T-helper 1 cell treated with Interleukin-12 subunit alpha and Interleukin-12 subunit beta and Interleukin-4 antibody, amounts not matched to agents 30 ng/mL and 1 ng/mL, for 36 hours (primary cell): Measurements from ENCODE around the gene SRBD1. TPM values are rescaled to one million over a fixed set of nuclear protein-coding genes. Genes with fewer than 3 reads are reported as not detected.

Source experiments
- intact Hi-C: fragments of 100-400 bp; cut with micrococcal nuclease; formaldehyde crosslinking; loops from one replicate; pipeline ENCODE4 v1.15.1; 2024
- total RNA-seq: library from RNA; stranded (reverse); gene quantifications from 2 replicates; pipeline ENCODE4 v1.2.3, GENCODE V29; 2022

The SRBD1 gene, protein sequence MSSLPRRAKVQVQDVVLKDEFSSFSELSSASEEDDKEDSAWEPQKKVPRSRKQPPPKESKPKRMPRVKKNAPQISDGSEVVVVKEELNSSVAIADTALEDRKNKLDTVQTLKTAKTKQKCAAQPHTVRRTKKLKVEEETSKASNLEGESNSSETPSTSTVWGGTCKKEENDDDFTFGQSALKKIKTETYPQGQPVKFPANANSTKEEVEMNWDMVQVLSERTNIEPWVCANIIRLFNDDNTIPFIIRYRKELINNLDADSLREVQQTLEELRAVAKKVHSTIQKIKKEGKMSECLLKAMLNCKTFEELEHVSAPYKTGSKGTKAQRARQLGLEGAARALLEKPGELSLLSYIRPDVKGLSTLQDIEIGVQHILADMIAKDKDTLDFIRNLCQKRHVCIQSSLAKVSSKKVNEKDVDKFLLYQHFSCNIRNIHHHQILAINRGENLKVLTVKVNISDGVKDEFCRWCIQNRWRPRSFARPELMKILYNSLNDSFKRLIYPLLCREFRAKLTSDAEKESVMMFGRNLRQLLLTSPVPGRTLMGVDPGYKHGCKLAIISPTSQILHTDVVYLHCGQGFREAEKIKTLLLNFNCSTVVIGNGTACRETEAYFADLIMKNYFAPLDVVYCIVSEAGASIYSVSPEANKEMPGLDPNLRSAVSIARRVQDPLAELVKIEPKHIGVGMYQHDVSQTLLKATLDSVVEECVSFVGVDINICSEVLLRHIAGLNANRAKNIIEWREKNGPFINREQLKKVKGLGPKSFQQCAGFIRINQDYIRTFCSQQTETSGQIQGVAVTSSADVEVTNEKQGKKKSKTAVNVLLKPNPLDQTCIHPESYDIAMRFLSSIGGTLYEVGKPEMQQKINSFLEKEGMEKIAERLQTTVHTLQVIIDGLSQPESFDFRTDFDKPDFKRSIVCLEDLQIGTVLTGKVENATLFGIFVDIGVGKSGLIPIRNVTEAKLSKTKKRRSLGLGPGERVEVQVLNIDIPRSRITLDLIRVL
- total RNA-seq = 20.5 and 21.2 TPM in 2 replicates

DNA sequence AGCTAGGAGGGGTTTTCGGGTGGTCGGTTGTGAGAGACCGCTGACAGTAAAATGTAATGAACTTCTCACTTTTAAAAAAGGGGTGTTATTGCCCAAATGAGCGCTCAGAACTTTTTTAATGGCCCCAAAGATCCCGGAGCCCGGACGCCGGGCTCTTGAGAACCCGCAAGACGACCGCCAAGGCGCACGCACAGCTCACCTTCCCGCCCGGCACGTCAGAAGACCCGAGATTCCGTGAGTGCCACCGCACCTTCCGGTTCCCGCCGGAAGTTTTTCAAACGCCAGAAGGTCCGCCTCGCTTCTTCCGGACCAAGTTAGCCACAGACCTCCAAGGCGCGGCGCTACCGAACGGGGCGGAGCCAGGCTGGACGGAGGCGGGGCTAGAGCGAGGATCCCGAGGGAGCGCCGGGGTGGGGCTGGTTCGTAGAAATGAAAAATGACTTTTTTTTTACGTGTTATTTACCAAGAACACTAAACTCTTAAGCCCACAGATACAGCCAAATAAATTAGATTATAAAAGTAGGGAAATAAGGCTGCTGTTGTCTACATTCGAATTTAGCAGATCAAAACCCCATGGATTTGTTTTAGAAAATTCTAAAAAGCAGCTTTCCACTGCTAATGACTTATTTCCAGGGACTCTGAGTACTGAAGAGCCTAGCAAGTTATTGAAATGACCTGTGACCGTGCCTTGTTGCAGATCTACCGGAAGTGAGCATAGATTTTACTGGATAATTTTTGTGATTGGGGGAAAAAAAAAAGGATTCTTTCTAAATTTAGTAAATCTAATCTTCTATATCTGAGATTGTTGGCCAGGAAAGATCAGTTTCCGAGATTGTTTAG lies at the start of gene SRBD1:
SRBD1 (minus strand) TSS at position 248 of the 840 bp plus-strand sequence. CDS start 5,826 bp downstream, outside the sequence.
- intact Hi-C loops = loop anchor here (1.0 to 2.0 kb wide), 7 partner anchors 26 to 1443 kb away; partner anchors contain the start of genes PPM1B and PRKCE

DNA sequence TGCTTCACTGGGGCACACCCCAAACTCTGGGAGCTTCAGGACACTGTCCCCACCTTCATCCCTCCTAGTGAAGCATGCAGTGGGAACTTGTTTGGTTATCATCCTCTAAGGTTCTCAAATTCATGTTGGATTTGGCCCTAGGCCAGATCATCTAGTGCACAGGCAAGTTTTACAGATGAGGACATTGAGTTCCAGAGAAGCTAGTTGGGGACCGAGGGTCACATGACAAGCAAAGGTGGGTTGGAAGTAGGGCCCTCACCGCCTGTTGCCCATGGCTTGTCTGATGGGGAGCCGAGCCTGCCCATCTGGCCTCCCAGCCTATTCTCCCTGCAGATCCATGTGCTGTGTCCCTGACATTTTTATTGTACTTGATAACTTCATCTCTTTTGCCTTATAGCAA lies 43.2 kb upstream of the SRBD1 start:
- intact Hi-C loops = loop anchor here (5.0 kb wide), 2 partner anchors 643 to 1657 kb away; partner anchors contain the start of genes EPAS1 and LRPPRC

DNA sequence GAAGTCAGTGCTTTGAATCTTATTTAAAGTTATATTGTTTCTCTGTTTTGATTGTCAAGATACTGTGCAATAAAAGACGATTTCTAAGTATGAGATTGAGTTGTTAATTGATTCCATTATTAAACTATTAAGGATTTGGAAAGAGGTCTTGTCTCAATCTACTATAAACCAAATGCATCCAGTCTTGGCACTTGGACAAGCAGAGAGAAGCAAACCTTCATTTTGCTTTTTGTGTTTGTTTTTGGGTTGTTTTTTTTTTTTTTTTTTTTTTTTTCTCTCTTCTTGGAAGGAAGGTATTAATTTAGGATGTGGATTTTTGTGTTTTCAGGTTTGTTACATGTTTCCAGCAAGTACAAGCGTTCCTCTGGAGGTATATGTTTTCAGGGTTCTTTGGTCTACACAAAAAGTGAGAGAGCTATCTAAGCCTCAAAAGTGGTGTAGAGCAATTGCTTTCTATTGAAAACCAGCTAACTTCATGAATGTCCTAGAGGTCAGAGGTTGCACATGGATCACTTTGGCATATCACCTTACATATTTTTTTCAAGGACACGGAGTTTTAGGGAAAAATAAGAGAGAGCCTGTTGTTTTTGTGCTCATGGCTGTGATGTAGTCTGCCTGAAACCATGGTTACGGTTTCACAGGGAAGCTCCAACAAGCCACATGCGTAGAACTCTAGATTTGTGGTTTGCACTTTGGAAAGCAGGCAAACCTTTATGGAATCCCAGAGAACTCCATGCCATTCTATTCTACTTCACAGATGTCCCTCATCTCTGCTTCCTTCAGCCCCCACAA lies 42.3 kb upstream of the SRBD1 start:
- intact Hi-C loops = loop anchor here (5.0 kb wide), 2 partner anchors 644 to 1656 kb away; partner anchors contain the start of genes EPAS1 and LRPPRC

DNA sequence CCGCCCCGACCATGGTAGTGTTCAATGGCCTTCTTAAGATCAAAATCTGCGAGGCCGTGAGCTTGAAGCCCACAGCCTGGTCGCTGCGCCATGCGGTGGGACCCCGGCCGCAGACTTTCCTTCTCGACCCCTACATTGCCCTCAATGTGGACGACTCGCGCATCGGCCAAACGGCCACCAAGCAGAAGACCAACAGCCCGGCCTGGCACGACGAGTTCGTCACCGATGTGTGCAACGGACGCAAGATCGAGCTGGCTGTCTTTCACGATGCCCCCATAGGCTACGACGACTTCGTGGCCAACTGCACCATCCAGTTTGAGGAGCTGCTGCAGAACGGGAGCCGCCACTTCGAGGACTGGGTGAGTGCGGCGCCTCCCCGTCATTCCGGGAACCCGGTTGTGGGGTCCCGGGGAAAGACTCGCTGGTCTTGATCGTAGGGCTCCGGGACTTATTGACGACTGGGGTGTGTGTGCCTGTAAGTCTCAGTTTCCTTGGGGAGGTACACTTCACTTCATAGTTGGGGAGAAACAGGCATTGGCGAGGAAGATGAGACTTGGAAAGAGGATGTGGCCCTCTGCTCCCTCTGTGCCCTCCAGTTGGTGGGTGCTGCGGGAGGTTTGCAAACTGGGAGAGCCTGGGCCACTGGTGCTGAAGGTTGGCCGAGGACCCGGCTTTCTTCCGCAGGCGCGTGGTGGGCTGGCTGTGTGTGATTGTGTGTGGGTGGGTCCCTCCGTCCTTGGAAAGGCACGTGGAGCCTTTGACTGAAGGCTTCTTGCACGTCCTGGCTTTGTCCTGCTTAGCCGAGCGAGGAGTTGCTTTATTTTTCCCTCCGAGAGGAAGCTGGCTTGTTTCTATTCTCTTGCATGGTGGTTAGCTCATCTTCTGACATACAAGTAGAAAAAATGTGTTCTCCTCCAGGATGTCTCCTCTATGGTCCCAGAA lies 41.3 kb upstream of the SRBD1 start:
- intact Hi-C loops = loop anchor here (5.0 kb wide), 2 partner anchors 645 to 1655 kb away; partner anchors contain the start of genes EPAS1 and LRPPRC

DNA sequence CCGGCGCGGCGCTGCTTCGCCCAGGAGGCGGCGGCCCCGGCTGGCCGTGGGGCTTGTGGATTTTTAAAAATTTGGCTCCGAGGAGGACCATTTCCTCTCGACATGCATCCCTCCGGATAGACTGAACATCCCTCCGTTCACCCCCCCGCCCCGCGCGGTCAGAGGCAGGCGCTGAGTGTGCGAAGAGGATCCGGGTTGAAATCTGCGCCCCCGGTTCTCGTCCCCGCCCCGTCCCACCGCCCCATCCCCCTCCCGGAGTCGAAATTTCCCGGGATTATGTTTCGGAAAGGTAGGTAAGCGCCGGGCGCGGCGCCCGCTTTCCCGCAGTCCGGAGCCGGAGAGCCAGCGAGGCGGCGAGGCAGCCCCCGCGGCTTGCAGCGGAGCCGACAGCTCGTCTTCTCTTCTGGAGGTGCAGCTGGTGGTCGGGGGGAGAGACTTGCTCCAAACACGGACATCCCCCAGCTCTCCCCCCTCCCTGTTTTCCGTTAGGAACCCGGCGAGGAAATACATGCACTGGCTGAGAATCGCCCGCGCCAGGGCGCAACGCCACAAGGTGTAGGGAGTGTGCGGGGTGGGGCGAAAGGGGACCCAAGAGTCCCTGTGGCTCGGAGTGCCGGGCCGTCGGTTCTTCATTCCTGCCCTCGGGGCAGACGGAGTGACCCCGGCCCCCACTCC lies 40.5 kb upstream of the SRBD1 start, which contains the start of gene PRKCE:
PRKCE (plus strand) TSS at position 261 of the 675 bp plus-strand sequence.
- intact Hi-C loops = loop anchor here (1.0 to 5.0 kb wide), 7 partner anchors 8 to 1751 kb away; partner anchors contain the start of genes CAMKMT, EPAS1, LRPPRC and MSH2

DNA sequence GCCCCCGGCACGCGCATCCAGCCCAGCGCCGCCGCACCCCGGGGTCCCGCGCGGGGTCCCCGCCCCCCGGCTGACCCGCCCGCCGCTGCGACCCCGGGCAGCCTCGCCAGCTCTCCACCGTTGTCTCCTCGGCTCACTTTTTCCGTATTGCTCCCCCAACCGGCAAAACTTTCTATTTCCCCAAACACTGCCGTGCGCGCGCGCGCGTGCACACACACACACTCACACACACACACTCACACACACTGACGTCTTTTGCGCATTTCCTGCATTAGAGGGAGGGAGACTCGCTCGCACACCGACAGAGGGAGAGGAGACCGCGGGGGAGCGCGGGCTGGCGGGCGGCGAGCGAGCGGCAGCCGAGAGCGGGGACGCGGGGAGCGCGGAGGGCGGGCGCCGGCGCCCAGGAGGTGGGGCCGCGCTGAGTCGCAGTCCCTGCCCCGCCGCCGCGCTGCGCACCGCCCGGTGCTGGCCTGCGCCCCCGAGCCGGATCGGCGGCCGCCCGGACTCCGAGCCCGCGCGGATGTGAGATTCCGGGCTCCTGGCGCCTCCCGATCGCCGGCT lies 39.9 kb upstream of the SRBD1 start:
- intact Hi-C loops = loop anchor here (1.0 to 5.0 kb wide), 9 partner anchors 8 to 1752 kb away; partner anchors contain the start of genes CAMKMT, EPAS1, LRPPRC and MSH2

DNA sequence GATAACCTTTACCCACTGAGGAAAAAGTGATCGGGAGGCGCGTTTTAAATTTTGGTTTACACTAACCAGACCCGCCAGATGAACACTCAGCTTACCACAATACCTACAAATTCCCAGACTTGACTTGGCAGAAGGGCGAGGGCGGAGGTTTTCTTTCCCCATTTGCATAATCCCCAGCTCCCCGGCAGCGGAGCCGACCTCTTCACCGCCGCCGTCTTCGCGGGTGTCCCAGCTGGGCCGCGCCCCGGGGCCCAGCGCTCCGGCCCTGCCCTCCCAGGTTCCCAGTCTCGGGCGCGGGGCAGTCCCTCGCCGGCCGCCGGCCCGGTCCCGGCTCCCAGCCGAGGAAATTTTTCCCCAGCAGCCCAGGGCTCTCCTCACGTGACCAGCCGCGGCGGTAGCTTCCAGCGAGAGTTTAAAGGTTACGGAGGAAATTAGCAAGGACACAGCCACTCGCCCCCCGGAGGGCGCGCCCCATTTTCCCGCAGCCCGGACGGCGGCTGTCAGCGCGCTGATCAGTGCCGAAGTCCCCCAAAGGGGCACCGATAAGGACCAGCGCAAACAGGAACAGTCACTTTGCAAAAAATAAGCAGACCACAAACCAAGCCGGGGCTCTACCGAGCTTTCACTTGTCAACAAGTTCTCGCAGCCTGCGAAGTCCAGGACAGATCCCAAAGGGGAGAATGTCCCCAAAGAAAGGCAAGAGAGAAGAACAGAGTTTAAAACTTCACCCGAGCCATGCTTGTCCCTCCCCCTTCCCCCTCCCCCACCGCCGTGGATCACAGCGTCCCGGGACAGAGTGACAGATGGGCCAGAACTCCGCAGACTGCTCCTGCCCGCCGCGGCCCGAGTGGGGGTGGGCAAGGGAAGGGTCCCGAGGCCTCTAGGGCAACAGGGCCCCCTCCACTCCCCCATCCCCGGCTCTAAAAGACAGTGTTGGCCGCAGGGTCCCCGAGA lies 39.1 kb upstream of the SRBD1 start:
- intact Hi-C loops = loop anchor here (1.0 to 10.0 kb wide), 7 partner anchors 82 to 1753 kb away; partner anchors contain the start of genes CAMKMT, EPAS1, LRPPRC and MSH2

DNA sequence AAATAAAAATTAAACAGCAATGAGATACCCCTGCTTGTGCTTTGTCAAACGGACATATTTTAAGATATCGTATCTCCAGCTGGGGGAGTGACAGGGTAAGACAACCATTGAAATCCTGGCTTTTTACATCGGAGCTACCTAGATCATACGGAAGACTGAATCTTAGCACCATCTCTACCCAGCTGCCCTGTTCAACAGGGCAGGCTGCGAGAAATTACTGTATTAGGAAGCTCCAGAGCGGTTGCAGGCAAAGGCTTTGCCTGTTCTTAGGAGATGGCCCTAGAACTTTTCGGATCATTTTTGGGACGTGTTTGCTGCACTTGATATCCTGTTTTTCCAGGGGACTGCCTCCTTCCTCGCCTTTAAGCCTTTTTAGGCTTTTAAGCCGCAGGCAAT lies 38.4 kb upstream of the SRBD1 start:
- intact Hi-C loops = loop anchor here (10.0 kb wide), 1 partner anchor 345 kb away; no protein-coding TSS in a partner anchor

DNA sequence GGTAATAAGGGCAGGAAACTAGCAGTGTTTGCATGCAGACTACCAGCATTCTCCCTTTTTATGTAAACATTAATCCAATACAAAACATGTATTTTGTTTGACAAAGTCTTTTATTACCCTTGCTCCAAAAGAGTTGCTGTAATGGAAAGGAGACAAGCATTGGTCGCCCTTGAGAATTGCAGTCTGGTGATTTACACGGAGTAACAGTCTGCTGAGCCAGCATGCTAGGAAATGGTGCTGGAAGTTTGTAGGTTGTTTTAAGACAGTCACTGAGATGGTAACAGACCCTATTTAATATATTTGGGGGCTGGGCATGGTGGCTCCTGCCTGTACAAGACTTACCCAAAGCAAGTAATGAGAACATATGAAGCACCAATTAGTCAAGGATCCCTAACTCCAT lies 37.6 kb upstream of the SRBD1 start:
- intact Hi-C loops = loop anchor here (10.0 kb wide), 1 partner anchor 346 kb away; no protein-coding TSS in a partner anchor

DNA sequence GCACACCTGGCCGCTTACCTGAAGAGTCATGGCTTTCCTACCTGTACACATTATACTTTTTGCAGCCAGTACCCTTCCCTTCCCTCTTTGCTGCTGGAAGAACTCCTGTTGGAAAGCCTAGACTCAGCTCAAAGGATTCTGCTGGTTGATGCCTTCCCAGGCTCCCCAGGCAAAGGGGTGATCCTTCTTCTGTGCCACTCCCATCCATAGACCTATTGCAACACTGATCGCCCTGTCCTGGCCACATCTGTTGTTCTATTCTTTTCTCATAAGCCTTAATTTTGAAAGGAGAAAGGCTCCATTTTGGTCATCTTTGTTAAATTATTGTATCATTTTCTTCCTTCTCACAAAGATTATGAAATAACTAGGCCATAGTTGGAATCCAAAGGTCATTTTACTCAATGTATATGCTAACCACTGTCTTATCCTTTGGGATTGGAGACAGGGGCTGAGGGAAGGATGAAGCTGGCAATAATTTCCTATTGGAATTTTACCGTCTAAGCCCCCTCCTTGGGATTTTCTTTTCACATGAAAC lies 37.0 kb upstream of the SRBD1 start:
- intact Hi-C loops = loop anchor here (10.0 kb wide), 1 partner anchor 347 kb away; no protein-coding TSS in a partner anchor

DNA sequence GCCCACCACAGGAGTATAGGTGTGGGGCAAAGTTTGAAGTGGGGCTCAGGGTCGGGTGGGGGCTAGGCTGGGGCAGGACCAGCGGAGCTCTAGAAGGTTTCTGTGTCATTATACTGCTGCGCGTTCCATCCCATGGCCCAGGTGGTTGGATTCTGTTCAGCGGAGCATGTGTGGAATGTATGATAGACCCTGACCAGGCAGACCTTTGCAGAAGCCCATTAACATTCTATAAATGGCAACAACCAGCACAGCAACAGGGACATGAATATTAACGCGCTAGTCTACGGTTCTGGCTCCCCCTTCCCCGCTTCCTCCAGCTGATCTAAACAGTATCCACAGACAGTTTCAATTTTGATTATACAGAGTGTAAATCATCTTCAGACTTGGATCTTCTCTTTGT lies 36.3 kb upstream of the SRBD1 start:
- intact Hi-C loops = loop anchor here (10.0 kb wide), 1 partner anchor 347 kb away; no protein-coding TSS in a partner anchor

DNA sequence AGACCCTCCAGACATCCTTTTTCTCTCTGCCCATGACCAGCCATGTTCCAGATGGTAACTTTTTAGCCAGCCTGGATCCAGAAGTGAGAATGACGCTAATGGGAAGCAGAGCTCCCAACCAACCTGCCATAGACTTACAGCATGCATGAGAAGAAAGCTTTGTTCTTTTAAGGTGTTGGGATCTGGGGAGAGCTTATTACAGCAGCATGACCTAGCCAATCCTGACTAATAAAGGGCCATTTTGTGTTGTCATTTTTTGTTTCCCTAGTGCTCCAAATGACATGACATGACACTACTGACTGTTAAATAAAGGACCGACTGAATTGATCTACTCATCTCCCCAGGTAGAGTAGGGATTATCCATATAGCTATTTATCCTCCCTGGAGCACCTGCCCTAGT lies 35.2 kb upstream of the SRBD1 start:
- intact Hi-C loops = loop anchor here (10.0 kb wide), 1 partner anchor 349 kb away; no protein-coding TSS in a partner anchor

DNA sequence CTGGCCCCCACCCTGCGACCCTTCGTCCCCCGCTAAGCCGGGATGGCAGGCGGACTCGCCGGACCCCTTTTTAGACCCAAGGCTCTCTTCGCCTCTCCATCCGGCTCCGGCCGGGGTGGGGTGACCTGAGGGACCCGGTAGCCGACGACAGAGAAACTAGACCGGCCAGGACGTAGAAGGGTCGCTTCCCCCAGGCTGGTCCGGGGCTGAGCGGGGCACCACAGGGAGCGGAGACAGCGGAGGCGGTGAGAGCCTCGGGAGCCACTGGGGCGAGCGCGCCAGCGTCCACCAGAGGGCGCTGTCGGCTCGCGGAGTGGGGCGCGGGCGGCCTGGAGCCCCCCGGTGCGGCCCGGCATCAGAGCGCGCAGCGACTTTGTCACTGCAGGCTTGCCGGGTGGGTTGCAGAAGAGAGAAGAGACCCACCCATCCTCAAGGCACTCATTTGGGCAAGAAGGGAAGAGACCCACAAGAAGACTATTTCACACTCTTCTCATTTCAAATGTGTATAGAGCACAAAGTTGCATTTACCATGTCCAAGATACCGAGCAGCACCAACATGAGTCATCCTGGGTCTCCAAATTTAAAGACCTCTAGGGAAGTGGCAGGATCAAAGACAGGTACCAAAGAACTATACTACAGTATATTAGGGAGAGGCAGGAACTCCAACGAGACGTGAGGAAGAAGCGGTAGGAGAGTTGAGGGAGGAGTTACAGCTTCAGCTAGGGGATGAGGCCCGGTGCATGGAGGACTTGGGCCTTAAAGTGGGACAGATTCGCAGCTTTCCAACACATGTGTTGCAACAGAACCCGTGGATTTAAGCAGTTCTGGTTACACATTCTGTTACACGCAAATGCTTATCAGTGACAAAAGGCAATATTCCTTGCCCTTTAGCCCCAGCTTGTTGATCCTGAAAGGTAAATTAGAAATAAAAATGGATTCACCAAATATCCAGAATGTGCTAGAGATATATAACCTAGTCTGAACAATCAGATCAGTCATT lies 32.8 kb upstream of the SRBD1 start:
- intact Hi-C loops = loop anchor here (1.0 to 10.0 kb wide), 10 partner anchors 7 to 1759 kb away; partner anchors contain the start of genes MSH2, PRKCE and SRBD1

DNA sequence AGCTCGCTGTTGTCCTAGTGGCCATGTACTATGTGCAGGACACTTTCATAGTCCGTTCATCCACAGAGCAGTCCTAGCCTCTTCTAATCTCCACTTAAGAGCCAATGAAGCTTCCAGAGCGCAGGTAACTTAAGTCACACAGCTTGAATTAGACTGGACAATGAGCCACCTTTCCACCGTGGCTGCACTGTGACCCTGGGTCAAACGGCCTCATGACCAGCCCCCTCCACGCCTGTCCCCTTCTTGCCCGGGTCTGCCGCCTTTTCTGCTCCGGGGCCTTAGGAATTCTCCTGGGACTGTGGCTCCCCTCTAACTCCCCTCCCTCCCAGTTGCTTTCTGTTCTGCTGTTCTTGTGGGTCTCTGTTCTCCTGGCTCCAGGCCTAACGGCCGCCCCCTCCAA lies 32.0 kb upstream of the SRBD1 start:
- intact Hi-C loops = loop anchor here (1.0 to 10.0 kb wide), 8 partner anchors 8 to 1760 kb away; partner anchors contain the start of genes MSH2, PRKCE and SRBD1
